Keratinocyte (primary cell): Measurements from ENCODE around the gene GTSF1L. TPM values are rescaled to one million over a fixed set of nuclear protein-coding genes. Genes with fewer than 3 reads are reported as not detected.

ENCODE experiments used
- DNase-seq: peaks from one replicate; pipeline ENCODE4 v3.0.0-alpha.2; 2011; ENCODE audit warnings: low read depth, missing footprints, low spot score
- FAIRE-seq: peaks from 2 replicates; lab custom pipeline; 2011; peaks lifted over from hg19 to GRCh38; lab: Jason Lieb, UNC
- H2AFZ ChIP-seq: 2 replicates; pipeline ENCODE4 v1.6.0; 2012; ENCODE audit warnings: low read length, control low read depth, inconsistent platforms; ENCODE audit not compliant: control insufficient read depth
- H3K27ac ChIP-seq: 2 replicates; pipeline ENCODE4 v1.5.1; 2011; ENCODE audit warnings: low read length; ENCODE audit not compliant: control insufficient read depth, insufficient read depth
- H3K27me3 ChIP-seq: 3 replicates; pipeline ENCODE4 v1.6.0; 2011; ENCODE audit warnings: low read length; ENCODE audit not compliant: control insufficient read depth, insufficient read depth; ENCODE audit errors: extremely low read depth
- H3K36me3 ChIP-seq, 2 experiments: 2 replicates in 1 of 2; 3 replicates in 1 of 2; pipeline ENCODE4 v1.5.1; 2011; ENCODE audit warnings: low read length in 2 of 2, mild to moderate bottlenecking in 1 of 2; ENCODE audit not compliant: control insufficient read depth in 2 of 2, insufficient read depth in 2 of 2; ENCODE audit errors: extremely low read depth in 1 of 2
- H3K4me1 ChIP-seq: 3 replicates; pipeline ENCODE4 v1.5.1; 2011; ENCODE audit warnings: low read length; ENCODE audit not compliant: control insufficient read depth, insufficient read depth; ENCODE audit errors: extremely low read depth
- H3K4me2 ChIP-seq: 3 replicates; pipeline ENCODE4 v1.6.0; 2011; ENCODE audit warnings: low read depth, low read length; ENCODE audit not compliant: control insufficient read depth, insufficient read depth; ENCODE audit errors: extremely low read depth
- H3K4me3 ChIP-seq, 3 experiments: fragments of 200-600 bp in 1 of 3; sonication (generic) in 1 of 3; 2 replicates in 2 of 3; 3 replicates in 1 of 3; pipeline ENCODE4 v1.5.1; 2011 to 2016; ENCODE audit warnings: low read length in 3 of 3, mild to moderate bottlenecking in 3 of 3, control low read depth in 2 of 3, inconsistent platforms in 1 of 3, low read depth in 1 of 3, mixed read lengths in 1 of 3, mixed run types in 1 of 3, moderate library complexity in 1 of 3; ENCODE audit not compliant: control insufficient read depth in 2 of 3, insufficient read depth in 2 of 3; ENCODE audit errors: extremely low read depth in 1 of 3
- H3K79me2 ChIP-seq: 2 replicates; pipeline ENCODE4 v1.6.0; 2012; ENCODE audit warnings: low read length; ENCODE audit not compliant: control insufficient read depth, insufficient read depth
- H3K9ac ChIP-seq: 3 replicates; pipeline ENCODE4 v1.6.0; 2011; ENCODE audit warnings: low read length; ENCODE audit not compliant: control insufficient read depth, insufficient read depth; ENCODE audit errors: extremely low read depth
- H3K9me1 ChIP-seq: 3 replicates; pipeline ENCODE4 v1.6.0; 2011; ENCODE audit warnings: low read length; ENCODE audit not compliant: control insufficient read depth, insufficient read depth; ENCODE audit errors: extremely low read depth
- H3K9me3 ChIP-seq: 2 replicates; pipeline ENCODE4 v1.5.1; 2012; ENCODE audit warnings: low read depth, low read length; ENCODE audit not compliant: control insufficient read depth
- H4K20me1 ChIP-seq: 3 replicates; pipeline ENCODE4 v1.6.0; 2011; ENCODE audit warnings: low read length; ENCODE audit not compliant: control insufficient read depth, insufficient read depth; ENCODE audit errors: extremely low read depth
- EZH2 ChIP-seq: IDR thresholded peaks from one replicate; pipeline ENCODE4 v1.6.1; 2012; ENCODE audit warnings: inconsistent platforms, mild to moderate bottlenecking, low read length, moderate library complexity
- dilution Hi-C: fragments of 300-500 bp; cut with MboI; formaldehyde crosslinking; loops from one replicate; pipeline ENCODE4 v1.7.0; 2020; ENCODE audit warnings: low sequenced_read_pairs; ENCODE audit not compliant: extremely low pct_ligation_motif_present
- polyA plus RNA-seq, 5 experiments: library from polyadenylated mRNA; depleted of rRNA in 3 of 5; stranded (reverse) in 3 of 5; stranded (forward) in 1 of 5; unstranded in 1 of 5; fragments of >200 nt; gene quantifications; 1 replicate in 1 of 5; 2 replicates in 3 of 5; 3 replicates in 1 of 5; pipeline versions ENCODE4 v1.2.1 to v1.2.3, GENCODE V29; 2011 to 2012; ENCODE audit warnings: missing spikeins in 2 of 5, low read depth in 1 of 5, low replicate concordance in 1 of 5
- TF ChIP-seq, protein P1 (sequence below), 3 experiments: IDR thresholded peaks in 1 of 3; conservative IDR thresholded peaks in 1 of 3; optimal IDR thresholded peaks in 1 of 3; 2 replicates in 2 of 3; 3 replicates in 1 of 3; pipeline versions ENCODE3 to v1.5.1; 2011; ENCODE audit warnings: low read length in 3 of 3, mild to moderate bottlenecking in 3 of 3, moderate library complexity in 2 of 3, control low read depth in 1 of 3, inconsistent platforms in 1 of 3; ENCODE audit not compliant: insufficient read depth in 2 of 3; ENCODE audit errors: extremely low read depth in 1 of 3

The GTSF1L gene
- polyA plus RNA-seq, 1 donor (not counting 4 experiments of a cell fraction or from before 2014, with no cell fraction given), result not detected

DNA sequence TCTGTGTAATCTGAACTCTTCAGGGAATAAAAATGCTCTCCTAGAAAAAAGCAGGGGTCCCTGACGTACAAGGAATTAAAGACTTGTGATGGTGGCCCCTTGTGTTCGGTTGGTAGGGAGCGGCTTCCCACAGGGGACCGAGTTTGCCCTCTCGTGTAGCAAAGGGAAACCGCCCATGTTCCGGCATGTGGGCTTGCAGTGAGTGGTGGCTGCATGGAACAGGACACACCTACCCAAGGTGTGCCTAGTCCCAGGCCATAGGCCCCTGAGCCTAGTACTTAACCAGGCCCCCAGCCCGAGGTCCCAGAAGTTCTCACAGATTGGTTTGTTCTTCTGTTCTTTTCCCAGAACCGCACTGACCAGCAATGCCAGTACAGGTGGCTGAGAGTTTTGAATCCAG, 44.4 kb downstream of the GTSF1L start:
- no peak for FAIRE-seq
- no peak for TF ChIP-seq EZH2
- TF ChIP-seq, protein P1, sequence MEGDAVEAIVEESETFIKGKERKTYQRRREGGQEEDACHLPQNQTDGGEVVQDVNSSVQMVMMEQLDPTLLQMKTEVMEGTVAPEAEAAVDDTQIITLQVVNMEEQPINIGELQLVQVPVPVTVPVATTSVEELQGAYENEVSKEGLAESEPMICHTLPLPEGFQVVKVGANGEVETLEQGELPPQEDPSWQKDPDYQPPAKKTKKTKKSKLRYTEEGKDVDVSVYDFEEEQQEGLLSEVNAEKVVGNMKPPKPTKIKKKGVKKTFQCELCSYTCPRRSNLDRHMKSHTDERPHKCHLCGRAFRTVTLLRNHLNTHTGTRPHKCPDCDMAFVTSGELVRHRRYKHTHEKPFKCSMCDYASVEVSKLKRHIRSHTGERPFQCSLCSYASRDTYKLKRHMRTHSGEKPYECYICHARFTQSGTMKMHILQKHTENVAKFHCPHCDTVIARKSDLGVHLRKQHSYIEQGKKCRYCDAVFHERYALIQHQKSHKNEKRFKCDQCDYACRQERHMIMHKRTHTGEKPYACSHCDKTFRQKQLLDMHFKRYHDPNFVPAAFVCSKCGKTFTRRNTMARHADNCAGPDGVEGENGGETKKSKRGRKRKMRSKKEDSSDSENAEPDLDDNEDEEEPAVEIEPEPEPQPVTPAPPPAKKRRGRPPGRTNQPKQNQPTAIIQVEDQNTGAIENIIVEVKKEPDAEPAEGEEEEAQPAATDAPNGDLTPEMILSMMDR (optimal IDR thresholded peaks at IDR 0.05 in 1 of 3, IDR thresholded peaks at IDR 0.05 in 1 of 3, conservative IDR thresholded peaks at IDR 0.05 in 1 of 3; ENCODE audit: extremely low read depth in 1 of 3, insufficient read depth in 2 of 3, low read length in 3 of 3), result no peak
- no peak overlapping the region for H3K27ac ChIP-seq

DNA sequence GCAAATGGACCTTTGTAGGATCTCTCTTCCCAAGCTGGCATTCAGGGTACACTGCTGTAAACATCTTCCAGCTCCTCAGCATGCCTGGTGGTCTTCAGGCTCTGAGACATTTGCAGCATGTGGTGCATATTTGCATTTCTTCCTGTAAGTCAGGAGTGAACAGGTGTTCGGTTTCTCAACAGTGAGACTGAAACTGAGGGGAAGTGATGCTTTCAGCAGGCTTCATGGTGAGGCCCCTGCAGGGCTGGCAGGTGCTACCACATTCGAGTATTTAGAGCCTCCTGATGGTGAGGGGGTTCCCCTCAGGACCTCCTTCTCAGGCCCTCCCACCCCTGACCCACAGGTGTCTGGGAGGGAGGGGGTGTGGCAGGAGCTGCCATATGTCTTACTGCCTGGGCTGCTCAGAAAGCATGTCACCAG, 44.8 kb downstream of the GTSF1L start:
- Histone ChIP-seq H3K9me1 (no peaks in the 10 kb centered on the region), H3K27ac (no peak overlapping the region), H2AFZ (no peak overlapping the region), H3K4me2 (no peak overlapping the region), H3K27me3 (no peaks in the 10 kb centered on the region), H3K36me3 (peaks cover 0 to 6% of the 10 kb centered on the region in 2 experiments), H3K9me3 (no peaks in the 10 kb centered on the region), H3K79me2 (peaks cover 2% of the 10 kb centered on the region), H3K9ac (no peak overlapping the region), H4K20me1 (no peaks in the 10 kb centered on the region), H3K4me3 (no peak overlapping the region), H3K4me1 (no peaks in the 10 kb centered on the region)
- DNase-seq (no peak), FAIRE-seq (no peak)
- dilution Hi-C loops, result no loop called here
- TF ChIP-seq EZH2, result no peak
- TF ChIP-seq, protein P1 (optimal IDR thresholded peaks at IDR 0.05 in 1 of 3, IDR thresholded peaks at IDR 0.05 in 1 of 3, conservative IDR thresholded peaks at IDR 0.05 in 1 of 3; ENCODE audit: extremely low read depth in 1 of 3, insufficient read depth in 2 of 3, low read length in 3 of 3), result no peak

More for the DNA sequence above, 44.4 kb downstream of the GTSF1L start:
- dilution Hi-C loops, result no loop called here
- no peak overlapping the region for H2AFZ ChIP-seq
- no peak overlapping the region for H3K9ac ChIP-seq
- H3K4me2 ChIP-seq, result no peak overlapping the region
- no peaks in the 10 kb centered on the region for H3K9me1 ChIP-seq
- DNase-seq, result no peak
- H3K36me3 ChIP-seq, result peaks cover 0 to 6% of the 10 kb centered on the region in 2 experiments
- H4K20me1 ChIP-seq, result no peaks in the 10 kb centered on the region
- no peaks in the 10 kb centered on the region for H3K9me3 ChIP-seq
- H3K79me2 ChIP-seq, result no peaks in the 10 kb centered on the region
- no peaks in the 10 kb centered on the region for H3K4me1 ChIP-seq
- no peaks in the 10 kb centered on the region for H3K27me3 ChIP-seq
- no peak overlapping the region for H3K4me3 ChIP-seq
